H1 (cell line): ENCODE measurements around the gene APOC3.

Experiments
- ASH2L ChIP-seq: fragments of 200-600, 300-600 bp; sonication (generic); IDR thresholded peaks from one replicate; pipeline ENCODE4 v1.7.1; 2017; ENCODE audit warnings: low read length
- EZH2 ChIP-seq: fragments of 200-600 bp; sonication (generic); IDR thresholded peaks from 2 replicates; pipeline ENCODE4 v1.7.1; 2012; ENCODE audit warnings: low read depth, mild to moderate bottlenecking, moderate library complexity, low read length, inconsistent platforms; ENCODE audit not compliant: severe bottlenecking
- JUN ChIP-seq: IDR thresholded peaks from 2 replicates; pipeline ENCODE4 v1.6.1; 2011; ENCODE audit warnings: low read depth, mild to moderate bottlenecking, improper control_type of control experiment, low read length
- SUZ12 ChIP-seq: fragments of 200-600 bp; sonication (generic); IDR thresholded peaks from 2 replicates; pipeline ENCODE4 v1.6.1; 2012; ENCODE audit warnings: mild to moderate bottlenecking, inconsistent platforms, low read length, moderate library complexity, mixed read lengths
- TAF1 ChIP-seq: IDR thresholded peaks from 2 replicates; pipeline ENCODE4 v1.6.1; 2011; ENCODE audit warnings: mild to moderate bottlenecking, low read depth, low read length
- TF ChIP-seq, protein P1 (sequence below), 3 experiments: IDR thresholded peaks; 1 replicate in 2 of 3; 2 replicates in 1 of 3; pipeline versions ENCODE4 v1.5.1 to v1.6.1; 2011; ENCODE audit warnings: low read length in 3 of 3, mild to moderate bottlenecking in 3 of 3, inconsistent platforms in 2 of 3, low read depth in 1 of 3, moderate library complexity in 1 of 3; ENCODE audit not compliant: insufficient read depth in 1 of 3; ENCODE audit errors: control extremely low read depth in 1 of 3
- TF ChIP-seq, protein P2 (sequence below): IDR thresholded peaks from 2 replicates; pipeline ENCODE4 v1.6.1; 2012; ENCODE audit warnings: inconsistent platforms

DNA sequence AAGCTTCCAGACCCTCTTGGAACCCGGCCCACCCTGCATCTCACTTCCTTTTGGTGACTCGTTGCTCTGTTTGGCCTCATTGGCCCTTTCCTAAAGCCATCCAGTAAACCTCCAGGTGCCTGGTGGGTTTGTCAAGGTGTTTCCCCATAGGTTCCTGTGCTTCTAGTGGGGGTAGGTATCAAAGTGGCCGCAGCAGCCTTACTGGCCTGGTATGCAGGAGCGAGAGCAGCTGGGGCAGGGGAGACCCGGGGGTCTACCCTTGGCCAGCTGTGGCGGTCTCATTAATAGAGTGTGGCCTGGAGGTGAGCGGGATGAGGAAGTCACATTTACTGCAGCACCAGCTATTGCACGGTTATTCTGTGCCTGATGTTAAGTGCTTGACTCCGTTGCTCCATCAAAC, 10.7 kb upstream of the APOC3 start:
- TF ChIP-seq ASH2L (no peak), JUN (no peak), SUZ12 (no peak), TAF1 (no peak), EZH2 (no peak)
- TF ChIP-seq, protein P1, sequence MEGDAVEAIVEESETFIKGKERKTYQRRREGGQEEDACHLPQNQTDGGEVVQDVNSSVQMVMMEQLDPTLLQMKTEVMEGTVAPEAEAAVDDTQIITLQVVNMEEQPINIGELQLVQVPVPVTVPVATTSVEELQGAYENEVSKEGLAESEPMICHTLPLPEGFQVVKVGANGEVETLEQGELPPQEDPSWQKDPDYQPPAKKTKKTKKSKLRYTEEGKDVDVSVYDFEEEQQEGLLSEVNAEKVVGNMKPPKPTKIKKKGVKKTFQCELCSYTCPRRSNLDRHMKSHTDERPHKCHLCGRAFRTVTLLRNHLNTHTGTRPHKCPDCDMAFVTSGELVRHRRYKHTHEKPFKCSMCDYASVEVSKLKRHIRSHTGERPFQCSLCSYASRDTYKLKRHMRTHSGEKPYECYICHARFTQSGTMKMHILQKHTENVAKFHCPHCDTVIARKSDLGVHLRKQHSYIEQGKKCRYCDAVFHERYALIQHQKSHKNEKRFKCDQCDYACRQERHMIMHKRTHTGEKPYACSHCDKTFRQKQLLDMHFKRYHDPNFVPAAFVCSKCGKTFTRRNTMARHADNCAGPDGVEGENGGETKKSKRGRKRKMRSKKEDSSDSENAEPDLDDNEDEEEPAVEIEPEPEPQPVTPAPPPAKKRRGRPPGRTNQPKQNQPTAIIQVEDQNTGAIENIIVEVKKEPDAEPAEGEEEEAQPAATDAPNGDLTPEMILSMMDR (IDR thresholded peaks at IDR 0.05; ENCODE audit: control extremely low read depth in 1 of 3, insufficient read depth in 1 of 3, low read depth in 1 of 3, low read length in 3 of 3), result no peak
- TF ChIP-seq, protein P2, sequence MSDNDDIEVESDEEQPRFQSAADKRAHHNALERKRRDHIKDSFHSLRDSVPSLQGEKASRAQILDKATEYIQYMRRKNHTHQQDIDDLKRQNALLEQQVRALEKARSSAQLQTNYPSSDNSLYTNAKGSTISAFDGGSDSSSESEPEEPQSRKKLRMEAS, result no peak
